Stimulated activated CD4-positive, alpha-beta T cell treated with anti-CD3 and anti-CD28 coated beads, TNF-alpha, amount 100 ng/mL, for 1 hour (primary cell): ENCODE results near the gene ENKD1.

ENCODE experiments used
- DNase-seq, 3 donors: peaks; one replicate each; pipeline ENCODE4 v3.0.0-alpha.2; 2020; ENCODE audit warnings: low read depth in 3 of 3, low spot score in 1 of 3

The ENKD1 gene

DNA sequence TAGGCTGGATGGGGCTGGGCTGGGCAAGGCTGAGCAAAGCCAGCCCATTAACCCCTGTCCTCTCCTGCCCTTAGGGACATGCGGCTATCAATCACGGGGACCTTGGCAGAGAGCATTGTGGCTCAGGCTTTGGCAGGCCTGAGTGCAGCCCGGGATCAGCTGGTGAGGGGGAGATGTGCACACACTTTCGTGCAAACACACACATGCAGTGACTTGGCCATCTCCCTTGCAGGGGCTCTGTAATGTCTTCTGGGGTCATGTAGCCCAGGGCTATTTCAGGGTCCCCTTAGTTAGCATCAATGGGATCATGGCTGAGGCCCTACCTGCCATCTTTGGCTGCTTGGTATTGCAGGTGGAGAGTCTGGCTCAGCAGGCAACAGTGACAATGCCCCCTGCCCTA lies 14.7 kb downstream of the ENKD1 start:
- DNase-seq, result no peak

DNA sequence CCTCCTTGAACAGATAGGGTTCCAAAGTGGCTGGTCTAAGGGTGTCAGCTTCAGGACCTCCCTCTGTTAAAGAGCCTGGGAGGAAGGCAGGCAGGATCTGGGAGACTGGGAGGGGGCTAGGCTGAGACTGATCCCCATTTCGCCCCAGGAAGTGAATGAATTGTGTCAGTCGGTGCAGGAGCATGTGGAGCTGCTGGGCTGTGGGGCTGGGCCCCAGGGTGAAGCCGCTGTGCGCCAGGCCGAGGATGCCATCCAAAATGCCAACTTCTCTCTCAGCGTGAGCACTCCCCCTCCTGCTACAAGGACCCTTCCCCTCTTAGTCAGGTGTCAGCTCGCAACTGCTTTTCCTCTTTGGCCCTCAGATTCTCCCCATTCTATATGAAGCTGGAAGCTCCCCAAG lies 15.5 kb downstream of the ENKD1 start:
- no peak for DNase-seq

DNA sequence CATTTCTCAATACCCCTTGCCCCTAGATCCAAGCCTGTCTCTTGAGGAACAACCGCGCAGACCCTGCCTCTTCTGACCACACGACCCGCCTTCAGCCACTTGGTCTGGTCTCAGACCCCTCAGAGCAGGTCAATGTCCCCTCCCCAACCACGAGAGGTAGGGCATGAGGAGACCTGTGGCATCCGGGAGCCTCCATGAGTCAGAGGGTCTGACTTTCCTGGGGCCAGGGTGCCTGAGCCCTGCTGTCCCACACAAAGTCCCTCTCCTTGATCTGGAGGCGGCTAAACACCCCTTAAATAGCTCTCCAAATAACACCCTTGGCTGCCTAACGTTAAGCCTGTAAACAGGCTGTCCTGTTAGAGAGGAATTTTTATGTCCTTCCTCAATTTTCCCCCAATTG lies 16.5 kb downstream of the ENKD1 start:
- no peak for DNase-seq

DNA sequence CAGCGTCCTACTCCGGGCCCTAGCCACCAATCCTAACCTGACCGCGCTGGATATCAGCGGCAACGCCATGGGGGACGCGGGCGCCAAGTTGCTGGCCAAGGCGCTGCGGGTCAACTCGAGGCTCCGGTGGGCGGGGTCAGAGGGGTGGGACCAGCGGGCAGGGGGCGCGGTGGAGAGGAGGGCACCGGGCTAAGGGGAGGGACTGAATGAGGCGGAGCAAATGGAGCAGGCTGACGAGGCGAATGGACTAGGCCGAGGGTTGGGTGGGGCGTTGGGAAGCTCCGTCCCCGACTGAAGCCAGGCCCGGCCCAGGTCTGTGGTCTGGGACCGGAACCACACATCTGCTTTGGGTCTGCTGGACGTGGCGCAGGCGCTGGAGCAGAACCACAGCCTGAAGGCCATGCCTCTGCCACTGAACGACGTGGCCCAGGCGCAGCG lies 17.0 kb downstream of the ENKD1 start:
- DNase-seq, result no peak

DNA sequence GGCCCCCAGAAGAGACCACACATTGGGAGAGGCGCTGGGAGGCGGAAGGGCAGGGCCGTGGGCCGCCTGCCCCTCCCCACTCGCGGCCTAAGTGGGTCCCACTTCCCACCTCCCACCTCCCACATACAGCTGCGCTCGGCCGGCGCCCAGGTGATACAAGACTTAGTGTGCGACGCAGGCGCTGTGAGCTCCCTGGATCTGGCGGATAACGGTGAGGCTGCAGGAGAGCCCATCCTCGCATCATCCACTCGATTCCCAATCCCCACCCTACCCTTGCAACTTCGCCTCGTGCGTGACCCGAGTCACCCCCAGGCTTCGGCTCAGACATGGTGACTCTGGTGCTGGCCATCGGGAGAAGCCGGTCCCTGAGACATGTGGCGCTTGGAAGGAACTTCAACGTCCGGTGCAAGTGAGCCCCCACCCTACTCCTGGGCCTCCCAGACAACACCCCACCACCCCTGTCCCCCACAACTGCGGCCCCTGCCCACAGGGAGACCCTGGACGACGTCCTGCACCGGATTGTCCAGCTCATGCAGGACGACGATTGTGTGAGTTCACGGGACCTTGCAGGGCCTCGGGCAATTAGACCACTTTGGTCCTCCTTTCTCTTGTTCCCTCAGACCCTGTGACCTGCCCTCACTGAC lies 17.7 kb downstream of the ENKD1 start:
- no peak for DNase-seq

DNA sequence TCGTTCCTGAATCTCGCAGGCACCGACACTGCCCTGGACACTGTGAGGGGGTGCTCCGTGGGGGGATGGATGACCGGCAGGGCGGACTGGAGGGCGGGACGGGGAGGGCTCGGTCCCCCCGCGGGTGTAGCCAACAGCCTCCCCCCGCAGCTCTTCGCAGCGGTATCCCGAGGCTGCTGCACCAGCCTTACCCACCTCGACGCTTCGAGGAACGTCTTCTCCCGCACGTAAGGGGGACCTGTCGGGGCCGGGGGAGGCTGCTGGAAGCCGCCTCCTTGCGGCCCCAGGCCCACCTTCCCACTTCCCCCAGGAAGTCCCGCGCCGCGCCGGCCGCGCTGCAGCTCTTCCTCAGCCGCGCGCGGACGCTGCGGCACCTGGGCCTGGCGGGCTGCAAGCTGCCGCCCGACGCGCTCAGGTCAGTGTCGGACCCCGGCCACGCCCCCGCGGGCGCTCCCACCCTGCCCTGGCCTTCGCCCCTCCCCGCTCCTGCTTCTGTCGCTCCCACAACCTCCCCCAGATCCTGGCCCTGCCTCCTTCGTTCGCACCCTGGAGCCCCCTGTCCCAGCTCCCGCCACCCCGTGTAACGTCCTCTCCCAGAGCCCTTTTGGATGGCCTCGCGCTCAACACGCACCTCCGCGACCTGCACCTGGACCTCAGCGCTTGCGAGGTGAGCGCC lies 18.3 kb downstream of the ENKD1 start:
- no peak for DNase-seq

DNA sequence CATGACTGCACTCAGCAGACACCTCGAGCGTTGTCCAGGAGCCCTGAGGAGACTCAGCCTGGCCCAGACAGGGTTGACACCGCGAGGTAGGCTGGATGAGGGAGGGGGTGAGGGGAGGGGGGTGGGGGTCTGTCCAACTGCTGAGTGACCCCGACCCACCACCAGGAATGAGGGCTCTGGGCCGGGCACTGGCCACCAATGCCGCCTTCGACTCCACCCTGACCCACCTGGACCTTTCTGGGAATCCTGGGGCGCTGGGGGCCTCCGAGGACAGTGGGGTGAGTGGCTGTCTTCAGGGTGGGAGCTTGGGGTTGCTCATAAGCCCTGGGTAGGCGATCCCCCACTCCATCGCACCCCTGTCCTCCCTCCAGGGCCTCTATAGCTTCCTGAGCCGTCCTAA lies 18.9 kb downstream of the ENKD1 start:
- DNase-seq, result no peak

DNA sequence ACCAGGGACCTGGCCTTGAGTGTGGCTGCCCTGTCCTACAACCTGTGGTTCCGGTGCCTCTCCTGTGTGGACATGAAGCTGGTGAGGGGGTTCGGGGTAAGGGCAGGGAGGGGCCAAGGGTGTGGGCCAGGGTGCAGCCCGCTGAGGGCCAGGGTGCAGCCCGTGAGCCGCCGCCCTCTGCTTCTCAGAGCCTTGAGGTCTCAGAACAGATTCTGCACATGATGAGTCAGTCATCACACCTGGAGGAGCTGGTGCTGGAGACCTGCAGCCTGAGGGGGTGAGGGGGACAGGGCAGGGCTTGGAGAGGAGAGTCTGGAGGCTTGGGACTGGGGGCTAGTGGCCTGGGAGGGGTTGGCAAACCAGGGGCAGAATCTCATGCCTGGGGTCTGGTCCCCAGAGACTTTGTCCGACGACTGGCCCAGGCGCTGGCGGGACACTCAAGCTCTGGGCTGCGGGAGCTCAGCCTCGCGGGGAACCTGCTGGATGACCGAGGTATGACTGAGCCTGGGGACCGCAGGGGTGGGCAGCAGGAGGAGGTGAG lies 19.4 kb downstream of the ENKD1 start:
- DNase-seq, result no peak

DNA sequence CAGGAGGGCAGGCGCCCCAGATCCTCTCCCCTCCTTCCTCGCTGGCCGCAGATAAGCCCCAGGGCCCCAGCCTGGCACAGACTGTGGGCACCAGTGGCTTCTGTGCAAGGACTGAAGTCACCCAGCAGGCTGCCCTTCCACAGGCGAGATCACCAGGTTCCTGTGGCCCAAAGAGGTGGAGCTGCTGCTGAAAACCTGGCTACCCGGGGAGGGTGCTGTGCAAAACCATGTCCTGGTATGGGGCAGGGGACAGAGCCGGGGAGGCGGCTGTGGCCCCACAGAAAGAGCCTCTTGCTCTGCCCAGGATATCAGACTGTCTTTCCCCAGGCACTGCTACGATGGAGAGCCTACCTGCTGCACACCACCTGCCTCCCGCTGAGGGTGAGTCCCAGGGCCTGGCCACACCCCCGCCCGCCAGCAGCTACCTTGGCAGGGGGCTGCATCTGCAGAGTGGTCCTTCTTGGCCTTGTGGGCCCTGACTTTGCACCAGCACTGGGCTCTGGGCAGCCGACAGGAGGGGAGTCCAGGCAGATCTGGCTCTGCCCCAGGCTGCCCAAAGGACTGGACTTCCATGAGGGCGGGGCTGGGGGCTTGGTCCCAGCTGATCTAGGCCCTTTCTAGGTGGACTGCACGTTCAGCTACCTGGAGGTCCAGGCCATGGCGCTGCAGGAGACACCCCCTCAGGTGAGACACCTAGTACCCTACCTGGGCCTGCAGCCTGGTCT lies 21.0 kb downstream of the ENKD1 start:
- no peak for DNase-seq

DNA sequence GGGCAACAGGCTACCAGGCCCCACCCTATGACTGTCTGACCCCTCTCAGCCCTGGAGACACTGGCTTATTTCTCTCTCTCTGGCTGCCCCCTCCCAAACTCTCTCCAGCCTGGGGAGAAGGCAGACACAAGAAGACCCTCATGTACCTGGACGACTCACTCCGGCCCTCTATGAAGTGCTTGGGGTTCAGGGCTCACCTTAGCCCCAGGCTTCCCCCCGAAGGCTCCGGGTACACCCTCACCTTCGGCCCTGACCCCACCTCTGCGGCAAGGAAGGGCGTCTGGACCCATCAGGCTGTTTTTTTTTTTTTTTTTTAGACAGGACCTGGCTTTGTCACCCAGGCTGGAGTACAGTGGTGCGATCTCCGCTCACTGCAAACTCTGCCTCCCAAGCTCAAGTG lies 22.5 kb downstream of the ENKD1 start:
- DNase-seq, result no peak

DNA sequence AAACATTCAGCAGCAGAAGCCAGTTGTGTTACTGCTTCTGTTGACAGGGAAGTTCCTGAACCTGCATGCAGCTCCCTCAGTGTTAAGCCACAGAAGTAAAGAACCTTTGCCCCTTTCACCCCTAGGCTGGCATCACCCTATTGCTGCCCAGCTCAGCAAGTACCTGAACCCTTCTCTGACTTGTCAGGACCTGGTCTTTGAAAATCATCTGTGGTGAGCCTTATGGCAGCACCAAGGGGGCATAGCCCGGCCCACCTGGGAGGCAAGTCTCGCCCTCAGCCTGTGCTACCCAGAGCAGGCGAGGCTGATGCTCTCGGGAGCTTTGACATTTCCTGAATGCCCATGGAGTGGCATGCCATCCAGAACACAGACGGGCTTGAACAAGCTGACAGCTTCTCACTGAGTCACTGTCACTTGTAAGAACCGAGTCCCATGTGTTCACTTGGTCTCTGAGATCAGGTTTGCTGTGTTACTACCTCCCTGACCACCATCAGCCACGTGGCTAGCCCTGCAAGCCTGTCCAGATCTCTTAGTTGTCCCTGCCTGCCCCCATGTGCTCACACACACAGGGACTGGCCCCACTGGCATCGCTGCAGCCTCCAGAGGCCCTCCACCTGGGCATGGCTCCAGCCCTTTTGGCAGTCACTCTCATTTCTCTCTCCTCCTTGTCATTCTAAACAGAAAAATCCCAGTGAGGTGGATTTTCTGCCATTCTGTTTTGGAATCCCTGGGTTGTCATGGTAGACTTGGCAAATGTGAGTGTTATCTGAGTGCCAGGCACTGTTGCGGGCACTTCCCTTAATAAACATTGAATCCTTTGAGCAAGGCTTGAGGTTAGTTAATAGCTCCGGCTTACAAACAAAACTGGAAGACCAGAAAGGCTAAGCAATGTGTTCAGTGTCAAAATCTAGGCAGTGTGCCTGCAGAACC lies 24.5 kb downstream of the ENKD1 start:
- no peak for DNase-seq

DNA sequence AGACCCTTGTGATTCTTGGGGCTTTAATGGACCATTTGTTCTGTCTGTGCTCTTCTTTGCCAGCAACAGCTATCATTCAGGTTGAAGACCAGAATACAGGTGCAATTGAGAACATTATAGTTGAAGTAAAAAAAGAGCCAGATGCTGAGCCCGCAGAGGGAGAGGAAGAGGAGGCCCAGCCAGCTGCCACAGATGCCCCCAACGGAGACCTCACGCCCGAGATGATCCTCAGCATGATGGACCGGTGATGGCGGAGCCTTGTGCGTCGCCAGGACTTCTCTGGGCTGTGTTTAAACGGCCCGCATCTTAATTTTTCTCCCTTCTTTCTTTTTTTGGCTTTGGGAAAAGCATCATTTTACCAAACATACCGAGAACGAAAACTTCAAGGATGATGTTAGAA lies 28.9 kb downstream of the ENKD1 start:
- DNase-seq, result no peak

DNA sequence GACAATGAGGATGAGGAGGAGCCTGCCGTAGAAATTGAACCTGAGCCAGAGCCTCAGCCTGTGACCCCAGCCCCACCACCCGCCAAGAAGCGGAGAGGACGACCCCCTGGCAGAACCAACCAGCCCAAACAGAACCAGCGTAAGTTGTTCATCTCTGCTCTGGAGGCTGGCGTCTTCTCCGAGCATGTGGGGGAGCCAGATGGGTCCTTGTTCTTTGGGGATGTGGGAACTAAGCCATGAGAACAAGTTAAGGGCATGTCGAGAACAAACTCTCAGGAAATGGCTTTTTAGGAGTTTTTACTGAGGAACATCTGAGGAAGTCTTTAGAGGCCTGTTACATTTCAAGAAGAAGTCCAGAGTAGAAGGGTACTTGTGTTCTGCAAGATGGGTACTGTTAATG lies 29.8 kb downstream of the ENKD1 start:
- no peak for DNase-seq

DNA sequence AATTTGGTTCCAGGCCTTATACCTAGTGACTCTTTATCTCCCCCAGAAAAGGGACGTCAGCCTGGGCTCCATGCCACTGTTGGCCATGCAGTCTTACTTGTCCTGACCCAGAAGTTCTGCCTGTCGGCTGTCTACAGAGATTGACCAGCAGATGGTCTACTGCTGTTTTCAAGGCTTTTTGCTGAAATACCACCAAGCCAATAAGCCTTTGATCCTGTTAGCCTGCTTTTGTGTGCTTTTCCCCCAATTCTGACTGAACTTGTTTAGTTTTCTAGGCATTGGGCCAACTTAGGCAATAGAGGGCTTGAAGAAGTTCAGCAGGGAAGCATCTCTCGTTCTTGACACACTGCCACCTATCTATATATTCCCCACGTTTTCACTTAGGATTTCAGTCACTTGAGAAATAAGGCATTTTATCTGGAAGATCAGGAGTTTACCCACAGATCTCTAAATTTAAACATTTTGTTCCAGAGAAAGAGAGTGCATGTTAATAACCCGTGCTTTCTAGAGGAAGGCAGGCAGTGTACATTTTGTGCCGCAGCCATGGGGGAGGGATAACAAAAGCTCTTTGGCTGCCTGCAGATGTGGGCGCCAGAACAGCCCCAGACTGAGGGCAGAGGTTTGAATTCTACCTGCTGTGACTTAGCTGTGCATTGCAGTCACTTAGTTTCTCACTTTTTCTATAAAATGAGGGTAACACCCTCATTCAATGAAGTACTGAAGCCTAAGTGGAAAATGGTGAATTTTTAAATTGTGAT lies 34.0 kb downstream of the ENKD1 start:
- DNase-seq, result no peak

DNA sequence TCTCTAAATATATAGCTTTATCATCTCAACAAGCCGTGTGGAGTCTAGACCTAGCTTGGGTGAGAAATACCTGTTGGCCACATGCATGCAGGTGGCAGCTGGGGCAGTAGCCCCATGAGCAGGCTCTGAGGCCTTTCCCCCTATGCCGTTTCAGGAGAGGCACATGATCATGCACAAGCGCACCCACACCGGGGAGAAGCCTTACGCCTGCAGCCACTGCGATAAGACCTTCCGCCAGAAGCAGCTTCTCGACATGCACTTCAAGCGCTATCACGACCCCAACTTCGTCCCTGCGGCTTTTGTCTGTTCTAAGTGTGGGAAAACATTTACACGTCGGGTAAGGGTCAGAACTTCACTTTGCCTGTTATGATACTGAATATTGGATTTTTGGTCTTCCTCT lies 38.3 kb downstream of the ENKD1 start:
- no peak for DNase-seq

DNA sequence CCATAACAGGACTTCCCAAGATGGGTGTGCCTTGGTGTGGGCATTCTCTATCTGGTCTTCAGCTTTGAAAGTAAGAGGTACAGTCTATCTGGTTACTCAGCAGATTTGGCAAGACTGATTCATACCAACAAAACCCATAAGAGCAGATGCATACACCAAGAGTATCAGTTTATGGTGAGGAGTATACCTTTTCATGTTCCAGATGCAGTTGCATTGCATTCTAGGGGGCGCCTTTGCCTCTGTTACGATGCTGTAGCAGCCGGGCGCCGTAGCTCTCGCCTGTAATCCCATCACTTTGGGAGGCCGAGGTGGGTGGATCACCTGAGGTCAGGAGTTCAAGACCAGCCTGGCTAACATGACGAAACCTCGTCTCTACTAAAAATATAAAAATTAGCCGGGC lies 52.7 kb downstream of the ENKD1 start:
- DNase-seq, result no peak
